ENCODE data around the gene CADM2. TPM values are rescaled to one million over a fixed set of nuclear protein-coding genes. Genes with fewer than 3 reads are reported as not detected.
"Not testable (repeated sequence)": the region's sequence is repeated elsewhere in the genome, so short reads cannot be mapped to it uniquely, and the experiment has no call there.

CADM2 gene
- total RNA-seq, 1 donor from 2014 or later, result 1.2 TPM

GRCh38 chr3:85670634-85671205 lies 711.9 kb downstream of the CADM2 start:
- DNase-seq (no peak), ATAC-seq (ENCODE audit: poor library complexity) (no peak)
- intact Hi-C loops (cut with DNase I), result no loop called here

DNA sequence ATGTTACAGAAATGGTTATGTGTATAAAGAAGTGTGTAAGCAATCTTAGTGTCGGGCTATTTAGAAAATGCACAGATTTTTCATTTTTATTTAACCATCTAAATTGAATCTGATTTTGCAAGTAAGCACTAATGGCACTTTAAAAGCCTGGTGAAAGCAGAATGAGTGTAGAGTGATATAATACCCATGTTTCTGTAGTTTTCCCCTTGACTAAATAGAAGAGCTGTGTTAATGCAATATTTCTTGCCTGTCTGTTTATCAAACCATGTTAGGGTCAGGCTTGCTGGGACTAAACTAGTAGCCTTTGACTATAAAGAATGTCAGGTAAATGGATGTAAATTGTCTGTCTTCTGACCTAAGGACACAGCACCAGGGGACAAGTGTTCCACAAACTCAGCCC lies 714.0 kb downstream of the CADM2 start:
- no peak for DNase-seq
- intact Hi-C loops (cut with DNase I), result no loop called here

GRCh38 chr3:85678713-85679112 lies 719.9 kb downstream of the CADM2 start:
- intact Hi-C loops (cut with DNase I), result no loop called here
- no peak for ATAC-seq (ENCODE audit: poor library complexity)
- no peak for DNase-seq

More for the DNA sequence above, 714.0 kb downstream of the CADM2 start:
- no peak for ATAC-seq (ENCODE audit: poor library complexity)

- intact Hi-C loops (cut with DNase I), result no loop called here
- ATAC-seq (ENCODE audit: poor library complexity) (no peak), DNase-seq (no peak)
These were observed 723.1 kb downstream of the CADM2 start for GRCh38 chr3:85681906-85682305.

- no peak for DNase-seq
- intact Hi-C loops (cut with DNase I), result no loop called here
- ATAC-seq (ENCODE audit: poor library complexity), result no peak
These were observed 732.4 kb downstream of the CADM2 start for GRCh38 chr3:85691196-85691595.

DNA sequence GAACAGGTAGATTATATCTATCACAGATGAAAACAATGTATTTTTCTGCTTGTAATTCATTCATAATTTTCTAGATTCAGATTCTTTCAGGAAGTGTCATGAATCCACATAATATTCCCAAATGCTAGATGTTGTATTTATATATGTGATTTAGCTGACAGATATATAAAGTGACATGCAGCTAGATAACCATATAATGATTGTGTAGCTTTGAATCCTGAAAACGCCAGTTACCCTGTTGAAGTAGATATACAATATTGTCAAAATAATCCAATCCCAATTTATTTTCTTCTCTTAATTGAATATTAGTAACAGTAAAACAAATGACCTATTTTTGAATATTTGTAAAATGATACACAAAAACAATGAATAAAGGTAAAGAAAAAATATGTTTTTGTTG lies 738.4 kb downstream of the CADM2 start:
- no peak for DNase-seq
- no peak for ATAC-seq (ENCODE audit: poor library complexity)

DNA sequence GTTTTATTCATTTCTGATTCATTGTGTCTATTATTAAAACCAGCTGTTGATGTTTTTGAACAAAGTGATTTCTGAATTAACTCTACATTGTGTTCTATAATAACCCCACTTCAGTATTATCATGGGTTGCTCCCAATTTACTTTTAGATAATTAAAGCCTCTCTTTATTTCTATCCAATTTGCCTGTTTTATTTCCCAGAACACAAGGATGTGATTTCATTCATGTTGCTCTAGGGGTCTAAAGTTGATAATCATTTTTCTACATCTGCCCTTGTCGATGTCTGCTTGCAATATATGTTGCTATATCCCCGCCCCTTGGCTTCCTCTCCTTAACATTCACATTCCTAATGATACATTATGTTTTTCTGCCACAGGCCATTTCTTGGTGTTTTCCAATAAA lies 747.3 kb downstream of the CADM2 start:
- ATAC-seq (ENCODE audit: poor library complexity), result no peak
- no peak for DNase-seq
- intact Hi-C loops (cut with DNase I), result no loop called here

More for the DNA sequence above, 738.4 kb downstream of the CADM2 start:
- intact Hi-C loops (cut with DNase I), result no loop called here

- intact Hi-C loops (cut with DNase I); DNase-seq; ATAC-seq (ENCODE audit: poor library complexity): not testable (repeated sequence)
These were observed 749.5 kb downstream of the CADM2 start for GRCh38 chr3:85708325-85708724.

- no peak for DNase-seq
- no peak for ATAC-seq (ENCODE audit: poor library complexity)
- intact Hi-C loops (cut with DNase I), result no loop called here
These were observed 750.6 kb downstream of the CADM2 start for GRCh38 chr3:85709346-85709892.

DNA sequence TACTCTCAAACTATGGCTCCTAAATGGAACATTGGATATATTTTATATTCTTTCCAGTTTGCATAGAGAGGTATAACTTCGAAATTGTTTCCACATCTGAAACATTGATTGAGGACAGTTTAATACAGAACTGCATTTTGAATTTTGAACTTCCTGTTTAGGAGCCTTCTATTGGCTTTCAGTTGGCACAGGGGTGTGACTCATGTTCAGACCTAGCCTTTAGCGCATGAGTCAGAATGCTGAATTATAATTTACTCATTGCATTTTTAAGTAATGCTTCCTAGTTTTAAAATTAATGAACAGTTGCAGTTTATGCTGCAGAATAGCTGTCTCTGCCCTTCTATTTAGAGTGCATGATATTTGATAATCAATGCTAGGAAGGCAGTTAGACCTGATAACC lies 751.7 kb downstream of the CADM2 start:
- DNase-seq, result no peak
- no peak for ATAC-seq (ENCODE audit: poor library complexity)
- intact Hi-C loops (cut with DNase I), result no loop called here

DNA sequence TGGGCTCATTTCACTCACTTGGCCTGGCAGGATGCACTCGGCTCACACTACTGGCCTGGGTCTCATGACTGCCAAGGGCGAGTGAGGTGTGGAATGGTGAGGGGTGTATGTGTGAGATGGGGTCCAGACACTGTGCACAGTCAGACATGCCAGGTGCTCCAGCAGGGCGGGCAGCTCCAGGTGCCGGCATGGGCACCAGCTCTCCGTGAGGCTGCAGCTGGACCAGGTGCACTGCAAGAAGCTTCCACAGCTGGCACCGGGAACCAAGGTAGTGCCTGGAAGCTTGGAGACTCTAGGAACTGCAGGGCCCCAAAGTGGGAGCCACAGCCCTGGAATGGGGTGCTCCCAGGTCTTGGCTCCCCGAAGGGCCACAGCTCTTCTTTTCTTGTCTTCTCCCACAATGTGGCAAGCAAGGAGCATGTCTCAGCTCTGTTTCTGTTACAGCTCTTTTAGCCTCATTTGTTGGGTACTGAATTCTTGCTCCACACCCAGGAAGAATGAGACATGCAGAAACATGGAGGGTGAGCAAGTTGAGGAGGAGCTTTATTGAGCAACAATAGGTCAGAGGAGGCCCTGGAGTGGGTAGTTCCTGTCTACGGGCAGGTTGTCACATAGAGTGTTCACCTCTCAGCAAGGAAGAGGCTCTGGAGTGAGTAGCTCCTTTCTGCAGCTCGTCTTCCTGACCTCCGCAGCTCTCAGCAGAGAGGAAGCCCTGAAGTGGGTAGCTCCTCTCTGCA lies 762.8 kb downstream of the CADM2 start:
- intact Hi-C loops (cut with DNase I), result no loop called here
- ATAC-seq (ENCODE audit: poor library complexity) (no peak), DNase-seq (no peak)

DNA sequence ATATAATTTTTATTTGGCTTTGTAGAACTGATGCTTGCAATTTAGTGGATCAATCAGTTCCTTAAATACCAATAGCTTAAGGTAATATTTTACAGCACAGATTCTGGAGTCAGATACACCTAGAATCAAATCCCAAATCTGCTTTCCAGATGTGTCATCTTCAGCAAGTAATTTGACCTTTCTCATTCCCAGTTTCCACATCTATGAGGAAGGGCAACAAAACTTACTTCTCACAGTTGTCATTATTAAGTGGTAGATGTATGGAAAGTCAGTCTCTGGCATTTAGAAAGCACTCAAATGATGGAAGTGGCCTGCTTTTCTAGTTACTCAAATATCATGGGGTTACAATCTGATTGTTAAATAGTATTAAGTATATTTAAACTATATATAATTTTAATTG lies 767.0 kb downstream of the CADM2 start:
- intact Hi-C loops (cut with DNase I), result no loop called here
- no peak for ATAC-seq (ENCODE audit: poor library complexity)

GRCh38 chr3:85726241-85726640 lies 767.5 kb downstream of the CADM2 start:
- DNase-seq, result no peak
- no peak for ATAC-seq (ENCODE audit: poor library complexity)
- intact Hi-C loops (cut with DNase I), result no loop called here

More for the DNA sequence above, 767.0 kb downstream of the CADM2 start:
- DNase-seq, result no peak

- ATAC-seq (ENCODE audit: poor library complexity) (no peak), DNase-seq (no peak)
- intact Hi-C loops (cut with DNase I), result no loop called here
These were observed 779.1 kb downstream of the CADM2 start for GRCh38 chr3:85737846-85738245.

GRCh38 chr3:85740561-85740960 lies 781.8 kb downstream of the CADM2 start:
- DNase-seq, result no peak
- intact Hi-C loops (cut with DNase I), result no loop called here
- no peak for ATAC-seq (ENCODE audit: poor library complexity)

DNA sequence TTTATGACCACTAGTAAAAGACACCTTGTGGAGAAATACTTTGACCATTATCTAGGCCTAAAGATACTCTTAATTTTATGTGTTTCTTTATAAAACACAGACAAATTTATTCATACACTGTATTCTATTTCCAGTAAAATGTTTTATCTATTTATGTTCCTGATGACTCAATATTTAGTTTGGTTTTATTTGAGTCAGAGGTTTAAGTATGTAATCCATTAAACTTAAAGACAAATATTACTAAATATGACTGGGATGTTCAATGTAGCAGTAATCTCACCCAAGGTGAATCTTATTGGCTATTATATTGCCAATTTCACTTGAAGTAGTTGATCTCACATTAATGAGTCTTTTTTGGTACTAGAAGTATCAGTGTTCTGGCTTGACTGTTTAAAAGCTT lies 799.7 kb downstream of the CADM2 start:
- no peak for ATAC-seq (ENCODE audit: poor library complexity)
- intact Hi-C loops (cut with DNase I), result no loop called here
- no peak for DNase-seq

DNA sequence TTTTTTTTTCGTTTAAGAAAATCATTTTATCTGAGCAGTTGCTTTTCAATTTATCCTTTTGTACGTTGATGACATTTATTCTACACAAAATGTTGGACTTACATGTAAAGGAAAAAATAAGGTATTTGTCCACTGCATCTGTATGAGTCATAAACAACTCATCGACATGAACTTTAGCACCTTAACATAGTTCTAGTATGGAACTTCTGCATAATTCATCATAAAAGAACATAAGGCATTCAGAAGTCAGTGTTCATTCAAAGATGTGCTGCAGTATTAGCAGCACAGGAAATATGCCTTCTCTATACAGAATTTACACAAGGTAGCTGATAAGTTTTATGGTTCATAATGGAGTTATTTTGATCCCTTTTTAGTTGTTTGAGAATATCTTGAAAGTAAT lies 801.6 kb downstream of the CADM2 start:
- intact Hi-C loops (cut with DNase I), result no loop called here
- DNase-seq (no peak), ATAC-seq (ENCODE audit: poor library complexity) (no peak)

GRCh38 chr3:85780806-85781205 lies 822.0 kb downstream of the CADM2 start:
- ATAC-seq (ENCODE audit: poor library complexity) (no peak), DNase-seq (no peak)
- intact Hi-C loops (cut with DNase I), result no loop called here

DNA sequence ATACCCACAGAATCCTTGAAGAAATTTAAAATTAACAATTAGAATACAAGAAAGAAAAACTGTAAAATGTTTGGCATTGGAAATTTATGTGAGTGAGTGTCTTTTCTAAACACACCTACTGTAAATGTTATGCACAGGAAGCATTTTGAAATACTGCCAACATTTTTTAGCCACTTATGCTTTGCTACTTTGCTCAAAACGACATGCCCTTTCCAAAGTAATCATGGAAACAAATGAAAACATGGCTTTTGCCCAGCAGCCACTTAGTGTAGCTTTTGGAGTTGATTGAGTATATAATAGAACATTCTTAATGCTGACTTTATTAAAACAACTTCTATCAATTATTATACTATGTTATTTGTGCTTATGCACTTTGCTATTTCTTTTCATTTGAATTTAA lies 823.0 kb downstream of the CADM2 start:
- DNase-seq (no peak), ATAC-seq (ENCODE audit: poor library complexity) (no peak)
- intact Hi-C loops (cut with DNase I), result no loop called here

DNA sequence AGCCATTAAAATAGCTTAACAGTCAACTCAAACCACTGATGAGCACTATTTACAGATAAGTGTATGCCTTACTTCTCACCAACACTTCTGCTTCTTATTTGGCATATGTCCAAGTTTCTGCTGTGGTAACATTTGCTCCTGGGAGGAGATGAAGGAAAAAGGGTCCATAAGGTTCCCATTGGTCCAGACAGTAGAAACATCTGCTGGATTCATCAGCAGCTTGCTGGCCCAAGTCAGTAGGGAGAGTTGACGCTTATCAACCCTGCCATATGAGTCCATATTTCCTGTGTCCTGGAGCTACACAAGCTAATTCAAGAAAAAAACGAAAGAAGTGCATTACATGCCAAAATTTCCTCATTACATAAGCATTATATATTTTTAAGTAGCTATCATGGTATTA lies 824.5 kb downstream of the CADM2 start:
- ATAC-seq (ENCODE audit: poor library complexity), result peak; percentile 68
- intact Hi-C loops (cut with DNase I), result no loop called here
- no peak for DNase-seq

Data from Right ventricle myocardium superior (tissue), 1 donor.